Lung (tissue), 12 donors: ENCODE results near the gene EDAR. TPM values are rescaled to one million over a fixed set of nuclear protein-coding genes. Genes with fewer than 3 reads are reported as not detected.

Experiments used
- ATAC-seq: fragments of 200-7000 bp; cut with Tn5 transposase; one replicate; pipeline ENCODE4 v1.9.1; 2020; ENCODE audit warnings: moderate number of reproducible peaks; ENCODE audit not compliant: insufficient read depth, low FRiP score
- DNase-seq, 3 donors: peaks; one replicate each; pipeline ENCODE4 v3.0.0-alpha.2; 2013 to 2017
- H3K27ac ChIP-seq, 2 donors: one replicate each; pipeline ENCODE4 v1.5.1; 2013; ENCODE audit warnings: mild to moderate bottlenecking in 2 of 2, moderate library complexity in 2 of 2, control low read depth in 1 of 2, inconsistent platforms in 1 of 2, low read depth in 1 of 2, low read length in 1 of 2
- H3K27me3 ChIP-seq, 3 donors: one replicate each; pipeline ENCODE4 v1.5.1; 2013; ENCODE audit warnings: low read length in 2 of 3; ENCODE audit not compliant: control insufficient read depth in 3 of 3, insufficient read depth in 3 of 3
- H3K36me3 ChIP-seq, 4 donors: one replicate each; pipeline ENCODE4 v1.5.1; 2013; ENCODE audit warnings: low read length in 4 of 4, mild to moderate bottlenecking in 1 of 4, moderate library complexity in 1 of 4; ENCODE audit not compliant: control insufficient read depth in 4 of 4, insufficient read depth in 4 of 4
- H3K4me1 ChIP-seq, 5 donors: one replicate each; pipeline ENCODE4 v1.5.1; 2013; ENCODE audit warnings: low read length in 5 of 5, mild to moderate bottlenecking in 2 of 5, moderate library complexity in 1 of 5; ENCODE audit not compliant: control insufficient read depth in 5 of 5, insufficient read depth in 5 of 5
- H3K4me3 ChIP-seq: one replicate; pipeline ENCODE4 v1.5.1; 2013; ENCODE audit warnings: mild to moderate bottlenecking, control low read depth, moderate library complexity
- H3K9ac ChIP-seq, 2 donors: one replicate each; pipeline ENCODE4 v1.5.1; 2013; ENCODE audit warnings: low read length in 2 of 2, control low read depth in 1 of 2; ENCODE audit not compliant: insufficient read depth in 1 of 2
- H3K9me3 ChIP-seq, 4 donors: one replicate each; pipeline ENCODE4 v1.5.1; 2013; ENCODE audit warnings: low read length in 3 of 4, mild to moderate bottlenecking in 1 of 4, moderate library complexity in 1 of 4; ENCODE audit not compliant: control insufficient read depth in 4 of 4, insufficient read depth in 3 of 4
- CTCF ChIP-seq: IDR thresholded peaks from 2 replicates; pipeline ENCODE4 v1.5.1; 2012; ENCODE audit warnings: mild to moderate bottlenecking; ENCODE audit errors: control extremely low read depth, extremely low read depth
- WGBS, 2 donors: extraction: QIAGEN DNeasy Blood & Tissue Kit; methylation state at CpG; one replicate each; pipeline ENCODE4 v1.1.7; 2013; 5-methylcytosine and 5-hydroxymethylcytosine counted together
- polyA plus RNA-seq, 2 donors: library from polyadenylated mRNA; stranded (reverse); fragments of 200-250 nt; gene quantifications; one replicate each; pipeline ENCODE4 v1.2.1, GENCODE V29; 2013
- total RNA-seq, 2 donors: library from RNA; depleted of rRNA in 1 of 2; stranded (reverse); fragments of >200 nt in 1 of 2; gene quantifications; one replicate each; pipeline ENCODE4 v1.2.1, GENCODE V29; 2014 to 2021
- donor health status: control.
- donor health status: control.
- donor health status: Bipolar disorder and iron deficiency.
- donor health status: healthy.
- donor health status: DM: yes; HTN: yes; CAD: no.

The EDAR gene
- total and polyA plus RNA-seq, 4 donors, result 0.02 to 0.37 (median 0.10) TPM; not detected in 1

- no peak overlapping the region for H3K9ac ChIP-seq
- no peaks in the 10 kb centered on the region for H3K4me1 ChIP-seq
- DNase-seq, result no peak
- H3K27me3 ChIP-seq, result no peaks in the 10 kb centered on the region
- peaks cover 0 to 11% (median 3%) of the 10 kb centered on the region in 4 donors for H3K9me3 ChIP-seq
- WGBS, 2 donors, result 49 to 76% methylated on average over 2 of the region's 2 CpGs
- H3K36me3 ChIP-seq, result peaks cover 0 to 3% (median 0%) of the 10 kb centered on the region in 4 donors
- TF ChIP-seq CTCF, result no peak
- no peak overlapping the region for H3K27ac ChIP-seq
- no peak overlapping the region for H3K4me3 ChIP-seq
- no peak for ATAC-seq
Observed at GRCh38 chr2:108878276-108878675, 110.7 kb downstream of the EDAR start.

- Histone ChIP-seq H3K36me3 (peaks cover 0 to 3% (median 0%) of the 10 kb centered on the region in 4 donors), H3K9ac (no peak overlapping the region), H3K27ac (no peak overlapping the region), H3K27me3 (no peaks in the 10 kb centered on the region), H3K4me3 (no peak overlapping the region), H3K9me3 (peaks cover 0 to 11% (median 3%) of the 10 kb centered on the region in 4 donors), H3K4me1 (no peaks in the 10 kb centered on the region)
- ATAC-seq, result no peak
- DNase-seq, result no peak
- 98 to 100% methylated on average over 2 of the region's 2 CpGs for WGBS, 2 donors
- no peak for TF ChIP-seq CTCF
Observed at GRCh38 chr2:108877506-108877905, 111.5 kb downstream of the EDAR start.

- no peaks in the 10 kb centered on the region for H3K27me3 ChIP-seq
- DNase-seq (no peak), ATAC-seq (no peak)
- H3K9ac ChIP-seq, result no peak overlapping the region
- TF ChIP-seq CTCF, result no peak
- H3K36me3 ChIP-seq, result peaks cover 0 to 12% (median 0%) of the 10 kb centered on the region in 4 donors
- 98% methylated on average over 5 of the region's 5 CpGs for WGBS, 2 donors
- no peak overlapping the region for H3K27ac ChIP-seq
- H3K4me1 ChIP-seq, result no peaks in the 10 kb centered on the region
- H3K9me3 ChIP-seq, result peaks cover 0 to 16% (median 6%) of the 10 kb centered on the region in 4 donors
- no peak overlapping the region for H3K4me3 ChIP-seq
Observed at GRCh38 chr2:108870069-108870644, 118.9 kb downstream of the EDAR start.

- H3K9ac ChIP-seq, result no peak overlapping the region
- H3K36me3 ChIP-seq, result peaks cover 0 to 12% (median 0%) of the 10 kb centered on the region in 4 donors
- H3K4me1 ChIP-seq, result no peaks in the 10 kb centered on the region
- ATAC-seq, result no peak
- no peak overlapping the region for H3K4me3 ChIP-seq
- no peak for TF ChIP-seq CTCF
- no peak for DNase-seq
- no peak overlapping the region for H3K27ac ChIP-seq
- no peaks in the 10 kb centered on the region for H3K27me3 ChIP-seq
- peaks cover 0 to 16% (median 6%) of the 10 kb centered on the region in 4 donors for H3K9me3 ChIP-seq
- WGBS, 2 donors, result 95 to 97% methylated on average over 3 of the region's 3 CpGs
Observed at GRCh38 chr2:108869542-108869941, 119.5 kb downstream of the EDAR start.
